CD4-positive, alpha-beta T cell treated with Interleukin-15 for 1 hour (primary cell): Measurements from ENCODE around the gene CREBL2.
"Not testable (repeated sequence)": the region's sequence is repeated elsewhere in the genome, so short reads cannot be mapped to it uniquely, and the experiment has no call there.

Experiments used
- DNase-seq: peaks from one replicate; pipeline ENCODE4 v3.0.0-alpha.2; 2020

Gene CREBL2

DNA sequence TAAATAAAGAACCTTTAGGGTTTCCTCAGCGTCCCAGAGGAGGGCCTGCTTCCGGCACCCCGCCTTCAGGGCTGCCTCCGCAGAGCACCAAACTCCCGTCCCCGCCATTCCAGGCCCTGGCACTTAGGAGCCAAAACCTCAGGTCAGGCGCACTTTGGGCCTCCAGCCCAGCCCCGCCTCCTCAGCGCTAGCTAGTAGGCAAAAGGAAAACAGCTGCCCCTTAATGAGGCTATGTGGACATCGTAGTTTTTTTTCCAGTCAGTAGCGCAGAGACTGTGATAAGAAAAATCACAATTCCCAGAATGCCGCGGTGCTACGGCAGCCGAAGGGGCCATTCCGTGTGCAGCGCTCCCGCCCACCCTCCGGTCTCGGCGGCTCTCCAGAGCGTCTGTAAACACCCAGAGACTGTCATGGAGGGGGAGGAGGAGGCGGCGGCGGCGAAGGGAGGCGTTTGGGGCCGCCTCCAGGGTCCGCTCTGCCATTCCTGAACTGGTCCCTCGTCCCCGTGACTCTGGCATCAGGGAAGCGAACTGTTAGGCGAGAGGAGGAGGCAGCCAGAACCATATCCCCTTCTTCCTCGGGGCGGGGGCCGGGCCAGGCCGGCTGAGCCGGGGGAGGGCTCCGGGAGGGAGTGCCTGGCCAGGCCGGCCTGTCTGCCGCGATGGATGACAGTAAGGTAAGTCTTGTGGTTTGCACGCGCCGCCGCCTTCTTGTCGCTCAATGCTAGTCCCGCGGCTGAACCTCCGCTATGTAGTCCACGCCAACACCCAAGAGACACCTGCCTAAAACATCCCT, at the start of gene CREBL2:
Gene CREBL2 (plus strand): TSS at position 365 of the 795 bp plus-strand sequence. CDS start 297 bp downstream, at position 662.
- DNase-seq: peak; percentile 88

GRCh38 chr12:12562016-12562483, 49.6 kb upstream of the CREBL2 start:
- peak; percentile 40 for DNase-seq

DNA sequence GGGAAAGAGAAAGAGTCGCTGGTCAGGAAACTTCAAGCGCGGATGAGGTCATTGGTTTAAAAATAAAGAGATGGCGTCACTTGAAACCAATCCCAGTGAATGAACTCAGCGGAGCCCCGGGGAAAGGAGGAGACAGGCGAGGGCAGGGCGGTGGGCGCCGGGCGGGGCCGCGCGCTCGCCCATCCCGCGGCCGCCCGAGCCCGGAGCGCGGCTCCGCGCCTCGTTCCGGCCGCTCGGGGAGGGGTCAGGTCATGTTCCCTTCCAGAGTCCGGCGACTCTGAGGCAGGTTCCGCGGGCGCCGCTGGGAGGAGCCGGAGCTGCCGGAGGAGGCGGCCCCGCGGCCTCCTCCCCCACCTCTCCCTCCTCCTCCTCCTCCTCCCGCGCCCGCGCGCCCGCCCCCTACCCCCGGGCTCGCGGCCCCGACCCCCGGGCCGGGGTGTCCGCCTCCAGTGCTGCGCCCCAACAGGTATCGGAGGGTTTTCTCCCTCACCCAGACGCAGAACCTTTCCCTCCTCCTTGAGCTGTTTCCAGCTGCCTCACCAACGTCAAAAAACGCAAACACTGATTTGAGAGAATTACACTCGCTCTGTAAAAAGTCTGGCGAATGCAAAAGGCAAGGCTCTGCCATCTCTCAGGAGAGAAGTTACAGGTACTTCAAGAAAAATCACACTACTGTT, 49.0 kb upstream of the CREBL2 start, which contains the start of gene DUSP16:
Gene DUSP16 (minus strand): TSS at position 279 of the 677 bp plus-strand sequence. CDS start 41,765 bp downstream, outside the sequence.
- DNase-seq: peak; percentile 90

DNA sequence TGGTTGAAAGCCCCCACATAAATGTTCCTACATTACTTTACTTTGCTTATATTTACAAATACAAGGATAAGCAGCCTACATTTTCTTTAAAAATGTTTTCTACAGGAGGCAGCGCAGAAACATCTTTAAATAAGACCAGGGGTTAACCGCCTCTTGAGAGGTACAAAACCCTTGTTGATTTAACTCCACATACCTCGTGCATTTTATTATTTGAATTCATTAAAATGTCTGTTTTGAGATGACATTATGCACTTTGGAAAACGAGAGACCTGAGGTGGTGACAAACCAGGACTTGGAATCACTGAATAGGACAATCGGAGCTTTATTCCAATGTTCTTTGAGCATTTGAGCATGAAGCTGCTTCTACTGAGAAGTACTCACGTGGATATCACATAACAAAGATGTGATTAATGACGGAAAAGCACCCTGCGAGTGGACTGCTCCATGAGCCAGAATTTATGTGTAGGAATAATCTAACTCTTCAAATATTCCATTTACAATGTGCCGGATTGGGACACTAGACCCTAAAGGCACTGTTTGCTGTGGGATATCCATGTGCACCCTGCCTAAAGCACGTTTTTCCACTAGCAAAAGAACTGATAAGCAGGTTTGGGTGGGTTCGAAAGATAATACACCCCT, 48.3 kb upstream of the CREBL2 start:
- DNase-seq: no peak

DNA sequence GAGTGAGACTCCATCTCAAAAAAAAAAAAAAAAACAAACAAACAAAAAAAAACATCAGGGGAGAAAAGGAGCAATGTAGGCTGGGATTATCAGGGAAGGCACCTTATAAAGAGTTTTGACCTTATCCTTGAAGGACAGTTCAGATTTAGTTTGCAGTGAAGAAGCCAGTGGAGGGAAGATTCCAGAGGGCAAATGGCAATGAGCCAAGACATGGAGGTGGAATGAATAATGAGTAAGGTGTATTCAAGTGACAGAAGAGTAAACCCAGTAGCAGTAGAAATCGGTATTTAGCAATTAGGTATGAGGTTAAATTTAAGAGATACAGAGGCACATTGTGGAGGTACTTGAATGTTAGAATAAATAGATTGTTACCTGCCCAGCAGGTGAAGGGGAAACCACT, 46.8 kb upstream of the CREBL2 start:
- no peak for DNase-seq

GRCh38 chr12:12565971-12566370, 45.7 kb upstream of the CREBL2 start:
- not testable (repeated sequence) for DNase-seq

DNA sequence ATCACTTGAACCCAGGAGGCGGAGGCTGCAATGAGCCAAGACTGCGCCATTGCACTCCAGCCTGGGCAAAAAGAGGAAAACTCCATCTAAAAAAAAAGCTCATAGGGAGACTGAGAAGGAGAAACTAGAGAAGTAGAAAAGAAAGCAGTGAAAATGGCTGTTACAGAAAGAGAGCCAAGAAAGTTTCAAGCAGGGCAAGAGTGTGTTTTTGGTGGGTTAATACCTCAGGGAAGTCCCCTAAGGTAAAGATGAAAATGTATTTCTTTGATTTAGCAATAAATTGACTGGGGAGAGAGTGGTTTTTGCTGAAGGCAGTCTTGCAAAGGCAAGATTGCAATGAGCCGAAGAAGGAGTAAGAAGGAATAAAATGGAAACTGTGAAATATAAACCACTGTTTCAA, 39.0 kb upstream of the CREBL2 start:
- DNase-seq: no peak

- no peak for DNase-seq
Measured at GRCh38 chr12:12577786-12578185, 33.9 kb upstream of the CREBL2 start.

- DNase-seq: not testable (repeated sequence)
Measured at GRCh38 chr12:12580716-12581115, 31.0 kb upstream of the CREBL2 start.

- no peak for DNase-seq
Measured at GRCh38 chr12:12582193-12582881, 29.3 kb upstream of the CREBL2 start.

DNA sequence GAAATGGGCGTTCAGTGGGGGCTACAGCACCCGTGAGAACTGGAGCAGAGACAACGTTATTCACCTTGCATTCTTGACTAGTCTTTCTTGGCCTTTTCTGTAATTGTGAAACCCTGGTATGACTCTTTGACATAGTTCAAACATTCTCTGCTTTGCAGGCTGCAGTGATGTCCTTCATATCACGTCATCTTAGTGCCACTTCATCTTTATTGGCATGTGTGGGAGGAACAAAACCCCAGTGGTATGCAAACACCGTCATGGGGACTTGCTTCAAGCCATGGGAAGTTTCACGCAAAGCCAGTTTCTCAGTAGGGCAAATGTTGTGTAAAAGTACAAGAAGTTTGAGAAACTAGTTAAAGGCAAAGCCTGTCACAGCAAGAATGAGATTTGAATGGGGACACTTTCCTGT, 28.8 kb upstream of the CREBL2 start:
- DNase-seq: no peak

- no peak for DNase-seq
Measured at GRCh38 chr12:12583510-12584178, 28.0 kb upstream of the CREBL2 start.

- no peak for DNase-seq
Measured at GRCh38 chr12:12585115-12585863, 26.4 kb upstream of the CREBL2 start.

DNA sequence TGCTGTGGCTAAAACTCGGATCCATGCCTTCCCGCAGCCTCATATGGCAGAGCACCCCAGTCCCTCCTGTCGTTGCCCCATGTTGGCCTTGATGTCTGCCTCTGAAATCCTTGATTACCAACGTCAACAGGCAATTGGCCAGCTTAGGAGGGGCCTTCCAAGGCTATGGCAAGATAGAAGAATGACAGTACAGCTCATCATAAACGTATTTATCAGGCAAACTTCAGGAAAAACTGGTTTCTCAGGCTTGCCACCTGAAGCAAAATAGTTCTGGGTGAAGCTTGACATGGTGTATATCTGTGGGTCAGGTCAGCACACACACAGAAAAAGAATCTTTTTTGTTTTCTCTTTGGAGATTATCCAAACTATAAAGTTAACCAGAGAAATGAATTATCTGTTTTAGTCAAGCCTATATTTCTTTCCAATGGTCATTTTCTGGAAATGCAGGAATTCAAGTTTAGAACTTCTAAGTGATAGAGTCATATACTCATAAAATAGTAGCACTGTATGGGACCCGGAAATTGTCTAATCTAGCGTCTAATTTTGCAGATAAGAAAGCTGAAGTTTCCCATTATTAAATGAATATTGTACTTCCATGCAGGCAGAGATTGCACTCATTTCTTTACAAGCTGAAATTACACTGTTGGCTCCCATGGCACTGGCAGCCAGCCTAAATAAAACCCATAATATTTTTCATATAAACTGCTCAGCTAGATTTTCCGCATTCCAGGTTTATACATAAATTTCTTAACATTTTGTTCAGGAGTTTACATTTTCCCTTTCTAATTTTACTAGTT, 24.6 kb upstream of the CREBL2 start:
- DNase-seq: no peak

DNA sequence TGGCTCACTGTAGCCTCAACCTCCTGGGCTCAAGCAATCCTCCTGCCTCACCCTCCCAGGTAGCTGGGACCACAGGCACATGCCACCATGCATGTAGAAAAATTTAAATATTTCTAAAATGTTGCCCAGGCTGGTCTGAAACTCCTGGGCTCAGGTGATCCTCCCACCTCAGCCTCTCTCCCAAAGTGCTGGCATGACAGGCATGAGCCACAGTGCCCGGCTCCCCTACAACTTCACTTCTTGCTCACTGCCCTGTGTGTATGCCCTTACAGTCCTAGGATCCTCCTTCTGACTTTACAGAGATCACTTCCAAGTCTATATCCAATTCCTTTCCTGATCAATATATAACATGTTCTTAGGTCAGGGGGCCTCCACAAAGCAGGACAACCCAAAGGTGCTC, 23.8 kb upstream of the CREBL2 start:
- no peak for DNase-seq

- not testable (repeated sequence) for DNase-seq
Measured at GRCh38 chr12:12588436-12588835, 23.2 kb upstream of the CREBL2 start.

GRCh38 chr12:12590961-12591360, 20.7 kb upstream of the CREBL2 start:
- no peak for DNase-seq

DNA sequence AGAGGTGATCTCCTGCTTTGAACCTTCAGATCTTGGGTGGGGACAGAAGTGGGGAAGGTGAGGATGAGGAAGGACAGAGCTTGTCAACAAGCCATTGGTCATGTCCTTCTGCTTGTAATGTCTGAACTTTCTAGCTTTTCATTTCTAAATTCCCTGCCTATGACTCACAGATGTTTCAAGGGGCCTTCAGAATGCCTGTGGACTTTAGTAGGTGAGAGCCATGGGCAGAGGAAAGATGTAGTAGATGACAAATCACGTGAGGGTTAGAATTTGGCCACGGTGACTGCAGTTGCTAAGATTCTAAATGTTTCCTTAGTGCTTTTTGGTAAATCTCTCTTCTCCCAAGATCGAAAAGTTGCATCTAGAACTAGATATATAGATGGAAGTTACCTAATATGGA, 18.7 kb upstream of the CREBL2 start:
- no peak for DNase-seq

- DNase-seq: not testable (repeated sequence)
Measured at GRCh38 chr12:12595929-12596328, 15.7 kb upstream of the CREBL2 start.

DNA sequence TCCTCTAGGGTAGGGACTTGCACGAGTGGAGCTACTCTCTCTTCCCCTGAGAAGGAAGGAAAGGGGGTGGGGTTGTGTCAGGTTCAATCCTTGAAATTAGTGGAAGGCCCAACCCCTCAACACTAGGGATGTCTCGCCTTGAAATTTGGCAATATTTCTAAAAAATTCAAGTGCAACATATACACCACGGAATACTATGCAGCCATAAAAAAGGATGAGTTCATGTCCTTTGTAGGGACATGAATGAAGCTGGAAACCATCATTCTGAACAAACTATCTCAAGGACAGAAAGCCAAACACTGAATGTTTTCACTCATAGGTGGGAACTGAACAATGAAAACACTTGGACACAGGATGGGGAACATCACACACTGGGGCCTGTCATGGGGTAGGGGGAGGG, 15.1 kb upstream of the CREBL2 start:
- DNase-seq: not testable (repeated sequence)

DNA sequence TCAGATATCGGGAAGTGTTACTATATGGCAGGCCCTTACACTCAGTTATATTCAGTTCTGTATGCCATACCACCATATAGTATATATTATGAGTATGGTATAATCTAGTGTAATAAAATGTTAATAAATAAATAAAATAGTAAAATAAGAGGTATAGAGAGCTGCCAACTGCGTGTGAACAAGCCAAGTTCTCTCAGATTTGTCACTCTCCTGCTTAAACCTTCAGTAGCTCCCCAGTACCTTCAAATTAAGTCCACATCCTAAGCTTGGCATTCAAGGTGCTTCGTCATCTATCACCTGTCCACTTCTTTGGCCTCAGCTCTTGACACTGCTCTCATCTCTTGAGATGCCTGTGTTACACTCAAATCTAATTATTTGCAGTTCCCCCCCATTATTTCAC, 12.8 kb upstream of the CREBL2 start:
- DNase-seq: no peak
